Left renal cortex interstitium (tissue), 4 donors: ENCODE measurements around the gene FOXN4. TPM values are rescaled to one million over a fixed set of nuclear protein-coding genes. Genes with fewer than 3 reads are reported as not detected.
"Not testable (repeated sequence)": the region's sequence is repeated elsewhere in the genome, so short reads cannot be mapped to it uniquely, and the experiment has no call there.

ENCODE experiments used
- DNase-seq, 4 donors: peaks; one replicate each; pipeline ENCODE4 v3.0.0-alpha.2; 2013; ENCODE audit warnings: low read depth in 4 of 4, low spot score in 2 of 4, missing footprints in 1 of 4
- polyA plus RNA-seq, 4 donors: library from polyadenylated mRNA; unstranded; fragments of 120-200 nt; gene quantifications; one replicate each; pipeline ENCODE4 v1.2.1, GENCODE V29; 2013; ENCODE audit not compliant: insufficient read length in 4 of 4

Gene FOXN4
- polyA plus RNA-seq = 1 to 10 TPM; 1.1 to 2.8 (median 2.1) TPM

DNA sequence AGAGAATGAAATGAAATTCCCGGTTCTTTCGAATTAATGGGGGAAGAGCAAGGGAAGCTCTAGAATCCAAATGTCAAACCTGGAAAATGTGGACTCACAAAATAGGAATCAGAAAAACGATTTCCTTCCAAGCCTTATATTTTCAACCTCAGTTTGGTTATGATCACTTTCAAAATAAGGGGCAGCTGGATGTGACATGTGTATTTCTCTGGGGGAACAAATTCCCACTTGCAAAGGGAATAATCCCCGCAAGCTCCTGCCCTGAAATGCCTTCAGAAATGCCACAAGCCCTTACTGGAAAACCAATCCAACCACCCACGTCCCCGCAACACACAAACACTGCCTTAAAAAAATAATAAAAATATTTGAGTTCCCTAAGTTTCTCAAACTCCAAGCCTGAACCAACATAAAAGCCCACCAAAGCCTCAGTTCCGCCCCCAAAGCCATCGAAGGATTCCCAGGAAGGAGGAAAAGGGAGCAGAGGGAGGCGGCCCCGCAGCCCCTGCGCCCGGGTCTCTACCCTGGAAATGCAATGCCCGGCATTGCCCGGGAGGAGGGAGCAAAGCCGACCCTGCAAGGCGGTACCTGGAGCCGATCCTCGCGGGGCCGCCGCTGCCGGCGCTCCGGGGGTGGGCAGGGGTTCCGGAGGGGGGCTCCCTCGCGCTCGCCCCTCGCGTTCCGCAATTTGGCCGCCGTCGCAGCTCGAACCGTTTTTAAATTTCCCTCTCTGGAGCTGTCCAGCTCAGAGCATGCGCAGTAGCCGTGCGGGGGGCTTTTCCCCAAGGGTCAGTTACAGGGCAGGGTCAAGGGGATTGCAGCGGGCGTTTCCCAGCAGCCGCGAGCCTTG lies at the start of gene FOXN4:
Gene FOXN4, minus strand, starts transcription at position 751 of the 847 bp plus-strand sequence. CDS start 963 bp downstream, outside the sequence.
- no peak for DNase-seq

DNA sequence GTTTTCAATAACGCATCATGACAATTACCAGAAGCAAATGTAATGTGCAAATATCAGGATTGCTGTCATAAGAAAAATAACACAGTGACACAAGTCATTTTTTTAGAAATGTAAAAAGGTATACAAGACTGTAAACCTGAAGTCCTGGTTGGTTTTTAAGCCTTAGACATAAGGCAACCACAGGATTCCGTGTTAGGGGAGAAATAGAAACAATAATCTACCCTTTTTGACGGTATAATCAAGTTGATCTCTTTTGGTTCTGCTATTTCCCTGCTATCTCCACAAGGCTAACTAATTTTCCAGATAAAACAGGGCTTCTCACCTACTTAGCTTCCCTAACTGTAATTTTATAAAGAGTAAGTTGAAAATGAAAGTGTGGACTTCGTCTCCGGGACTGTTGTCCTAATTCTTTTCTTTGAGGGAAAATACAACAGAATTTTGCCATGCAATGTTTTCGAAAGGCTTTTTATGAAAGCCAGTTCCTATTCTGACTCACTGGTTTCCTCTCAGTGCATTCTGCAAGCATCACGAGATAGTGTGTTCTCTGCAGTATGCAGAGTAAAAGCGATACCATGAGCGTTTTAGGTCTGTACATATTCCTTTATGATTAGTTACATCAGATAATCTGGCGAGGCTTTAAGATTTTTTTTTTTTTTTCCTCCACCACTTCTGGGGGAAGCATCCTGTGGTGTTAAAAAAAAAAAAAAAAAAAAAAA lies 49.2 kb upstream of the FOXN4 start:
- no peak for DNase-seq

DNA sequence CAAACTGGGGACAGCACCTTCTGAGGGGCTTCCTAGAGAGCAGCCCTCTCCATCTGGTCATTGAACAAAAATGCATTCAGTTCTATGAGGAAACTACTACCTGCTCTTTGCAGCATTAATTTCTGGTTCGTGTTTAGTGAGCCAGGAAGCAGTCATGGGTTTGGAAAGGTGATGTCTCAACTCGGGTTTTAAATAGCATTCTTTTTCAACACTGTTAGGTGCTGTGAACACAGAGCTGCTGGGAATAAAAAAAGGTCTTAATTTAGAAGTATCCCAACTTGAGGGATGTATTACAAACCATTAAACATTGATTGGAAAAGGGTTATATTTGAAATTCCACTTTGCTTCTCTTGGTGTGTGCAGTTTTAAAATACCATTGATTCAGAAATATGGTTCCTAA lies 47.9 kb upstream of the FOXN4 start:
- DNase-seq = no peak

DNA sequence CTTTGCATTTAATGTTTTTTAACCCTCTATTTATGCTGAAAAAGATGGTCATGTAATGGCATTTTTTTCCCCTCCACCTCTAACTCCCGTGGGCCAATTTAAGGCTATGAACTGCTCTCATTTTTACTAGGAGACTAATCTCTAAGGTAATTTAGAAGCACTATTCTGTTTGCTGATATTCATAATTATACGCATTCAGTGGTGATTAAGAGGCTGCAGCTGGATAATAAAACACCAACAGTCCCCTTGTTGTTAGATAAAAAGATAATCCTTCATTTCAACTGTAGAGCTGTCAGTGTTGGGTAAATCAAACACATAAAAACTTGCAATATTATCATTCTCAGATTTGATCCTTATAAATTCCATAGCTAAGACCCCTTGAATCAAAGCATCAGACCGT lies 47.5 kb upstream of the FOXN4 start:
- DNase-seq = no peak

DNA sequence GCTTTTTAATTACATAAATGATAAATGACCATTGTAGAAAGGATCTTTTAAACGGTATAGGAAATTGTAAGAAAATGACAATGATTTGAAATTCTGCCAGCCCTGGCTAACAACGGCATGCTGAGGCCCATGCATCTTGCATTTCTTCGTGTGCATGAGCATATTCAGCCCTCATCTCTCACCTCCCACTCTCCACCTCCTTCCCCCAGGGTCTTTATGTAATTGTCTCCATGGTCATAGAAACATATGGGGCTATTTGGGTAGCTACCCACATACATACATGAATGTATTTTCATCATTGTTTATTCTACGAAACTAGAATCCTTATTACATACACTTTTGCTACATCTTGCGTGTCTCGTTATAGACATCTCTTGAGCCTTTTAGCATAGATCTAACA lies 43.1 kb upstream of the FOXN4 start:
- no peak for DNase-seq

DNA sequence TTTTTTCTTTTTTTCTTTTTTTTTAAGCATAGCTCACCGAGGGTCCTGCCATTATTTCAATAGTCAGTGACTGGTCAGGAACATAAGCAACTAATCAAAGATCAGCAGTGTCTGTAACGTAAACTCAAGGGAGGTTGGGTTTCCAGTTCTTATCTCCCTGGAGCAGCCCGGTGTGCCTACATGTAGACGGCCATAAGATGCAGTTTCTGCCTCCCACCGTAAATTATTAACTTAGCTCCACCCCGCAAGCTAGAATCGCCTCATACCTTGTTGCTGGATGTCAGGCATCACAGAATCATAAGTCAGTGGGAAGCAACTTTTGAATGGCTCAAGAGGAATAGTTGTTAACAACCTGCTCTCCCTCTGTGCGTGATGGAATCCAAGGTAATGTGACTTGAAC lies 38.5 kb upstream of the FOXN4 start, which contains the start of gene MYO1H:
Gene MYO1H, plus strand, starts transcription at position 312 of the 400 bp plus-strand sequence. Its CDS starts 61 bp downstream, at position 373.
- DNase-seq = peak in 1 of 4 donors; percentile 36

DNA sequence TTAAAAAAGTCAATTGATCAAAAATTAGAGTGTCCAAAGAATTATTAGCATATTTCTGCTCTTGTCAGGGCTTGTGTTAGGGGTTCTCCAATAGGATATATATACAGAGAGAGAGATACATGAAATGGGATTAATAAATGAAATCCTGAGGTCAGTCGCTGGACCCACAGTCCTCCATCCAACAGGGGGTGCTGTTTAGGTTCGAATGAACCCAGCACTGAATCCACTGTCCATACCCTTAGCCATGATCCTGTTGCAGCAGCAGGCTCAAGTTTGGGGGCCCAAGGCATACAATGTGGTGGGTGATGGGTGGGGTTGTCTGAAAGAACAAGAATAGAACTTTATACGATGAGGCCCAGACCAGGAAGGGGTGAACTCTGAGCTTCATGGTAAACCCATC lies 37.8 kb upstream of the FOXN4 start:
- DNase-seq = no peak

DNA sequence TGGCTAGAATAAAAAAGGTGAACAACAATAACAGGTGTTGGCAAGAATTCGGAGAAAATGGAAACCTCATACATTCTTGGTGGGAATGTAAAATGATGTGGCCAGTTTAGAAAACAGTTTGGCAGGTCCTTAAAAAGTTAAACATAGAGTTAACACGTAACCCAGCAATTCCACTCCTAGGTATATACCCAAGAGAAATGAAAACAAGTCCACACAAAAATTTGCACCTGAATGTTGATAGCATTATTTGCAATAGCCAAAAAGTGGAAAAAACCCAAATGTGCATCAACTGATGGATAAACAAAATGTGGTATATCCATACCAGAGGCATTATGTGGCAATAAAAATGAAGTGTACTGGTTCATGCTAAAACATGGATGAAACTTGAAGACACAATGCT lies 36.3 kb upstream of the FOXN4 start:
- DNase-seq = no peak

- no peak for DNase-seq
These were observed 34.6 kb upstream of the FOXN4 start for GRCh38 chr12:109343677-109344076.

DNA sequence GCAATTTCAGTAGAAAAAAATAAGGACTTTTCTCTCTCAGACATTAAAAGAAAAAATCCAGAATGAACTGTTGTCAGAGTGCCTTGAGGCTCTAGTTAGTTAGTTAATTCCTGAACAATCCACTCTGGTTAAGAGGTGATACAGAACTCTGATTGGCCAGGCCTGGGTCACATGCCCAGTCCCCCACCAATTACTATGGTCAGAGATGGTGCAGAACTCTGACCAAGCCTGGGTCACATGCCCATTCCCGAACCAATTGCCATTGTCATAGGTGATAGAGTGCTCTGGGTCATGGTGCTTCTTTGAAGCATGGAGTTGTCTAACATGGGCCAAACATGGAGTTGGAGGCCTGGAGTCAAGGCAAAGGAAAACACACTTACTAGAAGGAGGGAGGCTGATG lies 27.5 kb upstream of the FOXN4 start:
- DNase-seq = no peak

GRCh38 chr12:109334887-109335286 lies 25.8 kb upstream of the FOXN4 start:
- no peak for DNase-seq

- DNase-seq = no peak
These were observed 22.3 kb upstream of the FOXN4 start for GRCh38 chr12:109331301-109331952.

GRCh38 chr12:109330282-109331230 lies 21.5 kb upstream of the FOXN4 start:
- no peak for DNase-seq

DNA sequence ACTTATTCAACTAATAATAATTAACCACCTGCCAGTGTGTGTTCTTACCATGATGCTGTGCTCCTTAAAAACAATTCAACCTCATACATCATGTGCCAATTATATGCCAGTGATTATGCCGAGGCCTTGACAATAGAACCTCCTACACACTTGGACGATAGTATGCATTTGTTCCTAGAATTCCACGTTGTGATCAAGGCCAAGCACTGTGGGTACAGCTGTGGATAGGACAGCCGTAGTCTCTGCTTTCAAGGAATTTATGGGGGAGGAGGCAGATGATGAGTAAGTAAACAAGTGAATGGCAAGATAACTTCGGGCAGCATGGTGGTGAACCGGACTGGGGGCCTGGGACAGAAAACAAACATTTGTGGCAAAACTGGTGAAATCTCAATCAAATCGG lies 20.6 kb upstream of the FOXN4 start:
- DNase-seq = no peak

DNA sequence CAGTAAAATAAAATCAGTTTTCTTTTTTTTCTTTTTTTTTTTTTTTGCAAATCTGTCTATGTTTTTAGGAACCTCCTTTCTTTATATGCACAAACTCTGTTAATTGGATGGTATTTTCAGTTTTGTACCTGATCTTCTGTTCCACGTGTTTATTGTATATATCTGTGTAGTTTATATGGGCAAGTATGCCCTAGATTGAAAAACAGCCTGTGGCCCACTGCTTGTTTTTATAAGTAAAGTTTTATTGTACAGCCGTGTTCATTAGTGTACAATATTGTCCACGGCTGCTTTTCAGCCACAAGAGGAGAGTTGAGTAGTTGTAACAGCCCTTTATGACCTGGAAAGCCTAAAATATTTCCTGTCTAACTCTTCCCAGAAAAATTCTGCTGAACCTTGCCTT lies 19.9 kb upstream of the FOXN4 start:
- DNase-seq = no peak

GRCh38 chr12:109321294-109321693 lies 12.2 kb upstream of the FOXN4 start:
- not testable (repeated sequence) for DNase-seq

GRCh38 chr12:109310247-109311125 lies 1.4 kb upstream of the FOXN4 start:
- DNase-seq = no peak

DNA sequence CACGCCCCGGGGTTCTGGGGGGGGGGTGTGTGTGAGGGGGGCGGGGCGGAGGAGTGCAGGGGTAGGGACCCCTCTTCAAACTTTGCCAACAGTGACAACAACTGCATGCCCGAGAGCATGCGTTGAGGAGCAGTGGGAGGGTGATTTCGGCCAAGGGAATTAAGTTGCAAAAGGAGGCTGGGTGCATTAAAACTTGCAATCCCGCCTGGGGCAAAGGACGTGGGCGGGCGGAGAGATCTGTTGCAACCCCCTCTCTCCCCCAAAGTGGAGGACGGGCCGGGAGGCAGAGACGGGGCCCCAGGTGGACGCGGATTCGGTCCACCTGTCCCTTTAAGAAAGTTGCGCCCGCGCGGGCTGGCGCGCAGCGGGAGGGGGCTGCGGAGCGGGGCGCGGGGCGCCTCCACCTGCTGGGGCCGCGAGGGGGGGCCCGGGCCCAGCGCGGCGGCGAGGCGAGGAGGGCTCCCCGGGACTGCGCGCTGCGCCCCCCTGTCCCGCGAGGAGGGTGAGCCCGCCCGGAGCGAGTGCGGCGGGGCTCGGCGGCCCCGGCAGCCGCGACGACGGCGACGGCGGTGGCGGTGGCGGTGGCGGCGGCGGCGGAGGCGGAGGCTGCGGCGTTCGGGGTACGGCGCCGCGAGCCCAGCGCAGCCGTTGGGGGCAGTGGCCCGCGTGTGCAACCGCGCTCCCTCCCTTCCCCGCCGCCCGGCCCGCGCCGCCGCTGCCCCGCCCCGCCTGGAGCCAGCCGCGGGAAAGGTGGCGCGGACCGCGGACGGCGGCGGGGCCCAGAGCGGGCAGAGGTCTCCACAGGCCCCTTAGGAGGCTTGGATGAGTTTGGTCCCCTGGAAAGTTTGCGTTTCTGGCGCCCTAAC lies 530 bp upstream of the FOXN4 start:
- no peak for DNase-seq
